Measurements from ENCODE around the gene KLHL22.

The KLHL22 gene

DNA sequence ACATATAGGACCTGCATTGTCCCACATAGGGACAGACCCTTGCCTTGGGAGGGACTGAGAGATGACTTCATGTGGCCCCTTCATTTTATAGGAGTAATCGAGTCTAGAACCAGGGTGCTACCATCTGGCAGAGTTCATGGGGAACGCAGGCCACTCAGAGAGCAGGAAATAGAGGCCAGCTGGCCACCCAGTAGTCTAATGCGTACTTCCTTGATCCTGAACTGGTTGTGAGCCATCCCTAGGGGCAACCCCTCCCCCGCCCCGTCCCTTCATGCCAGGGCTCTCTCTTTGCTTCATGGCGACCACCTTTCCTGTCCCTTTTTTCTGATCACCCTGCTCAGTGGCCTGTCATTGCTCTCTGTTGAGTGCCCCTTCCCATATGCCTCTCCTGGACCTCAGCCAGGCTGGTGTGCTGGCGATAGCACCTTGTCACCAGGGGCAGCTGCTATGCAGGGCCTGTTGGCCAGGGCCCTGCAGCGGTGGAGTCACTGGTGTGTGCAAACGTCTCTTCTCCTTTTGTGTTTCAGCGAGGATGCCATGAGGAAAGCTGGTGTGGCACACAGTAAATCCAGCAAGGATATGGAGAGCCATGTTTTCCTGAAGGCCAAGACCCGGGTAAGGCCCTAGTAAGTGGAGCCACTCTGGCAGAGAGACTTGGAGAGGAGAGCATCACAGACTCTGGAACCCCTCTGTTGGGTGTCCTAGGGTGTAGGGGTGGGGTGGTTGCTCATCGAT, 41.2 kb upstream of the KLHL22 start:
- Histone ChIP-seq H3F3A (ENCODE audit: insufficient read depth, low read length) (no peaks in the 10 kb centered on the region), H3K9me3 (replicated peaks; ENCODE audit: insufficient read depth, low read length) (no peaks in the 10 kb centered on the region), H4K20me1 (ENCODE audit: insufficient read depth, low read length) (peaks cover 15% of the 10 kb centered on the region), H3K9me2 (replicated peaks; ENCODE audit: insufficient read depth, low read length) (no peaks in the 10 kb centered on the region), H3K27ac (ENCODE audit: low read length) (no peak overlapping the region), H3K9ac (ENCODE audit: low read length) (no peak overlapping the region), H3K4me3 (ENCODE audit: low read length) (no peak overlapping the region), H3K27me3 (replicated peaks; ENCODE audit: insufficient read depth, low read length) (no peaks in the 10 kb centered on the region), H3K4me1 (ENCODE audit: low read length) (no peaks in the 10 kb centered on the region), H3K4me2 (ENCODE audit: low read depth, low read length) (no peak overlapping the region), H3K36me3 (replicated peaks; ENCODE audit: insufficient read depth, low read length) (peaks cover 4% of the 10 kb centered on the region; the same call in 1 of the 2 replicates), H2AFZ (ENCODE audit: low read length) (no peak overlapping the region), H3K79me2 (ENCODE audit: low read length) (peaks cover 76% of the 10 kb centered on the region)
- TF ChIP-seq EZH2phosphoT487 (IDR thresholded peaks at IDR 0.05; ENCODE audit: low read length) (no peak), EZH2 (optimal IDR thresholded peaks at IDR 0.05; ENCODE audit: low read depth, low read length) (no peak)
- TF ChIP-seq, protein P1, sequence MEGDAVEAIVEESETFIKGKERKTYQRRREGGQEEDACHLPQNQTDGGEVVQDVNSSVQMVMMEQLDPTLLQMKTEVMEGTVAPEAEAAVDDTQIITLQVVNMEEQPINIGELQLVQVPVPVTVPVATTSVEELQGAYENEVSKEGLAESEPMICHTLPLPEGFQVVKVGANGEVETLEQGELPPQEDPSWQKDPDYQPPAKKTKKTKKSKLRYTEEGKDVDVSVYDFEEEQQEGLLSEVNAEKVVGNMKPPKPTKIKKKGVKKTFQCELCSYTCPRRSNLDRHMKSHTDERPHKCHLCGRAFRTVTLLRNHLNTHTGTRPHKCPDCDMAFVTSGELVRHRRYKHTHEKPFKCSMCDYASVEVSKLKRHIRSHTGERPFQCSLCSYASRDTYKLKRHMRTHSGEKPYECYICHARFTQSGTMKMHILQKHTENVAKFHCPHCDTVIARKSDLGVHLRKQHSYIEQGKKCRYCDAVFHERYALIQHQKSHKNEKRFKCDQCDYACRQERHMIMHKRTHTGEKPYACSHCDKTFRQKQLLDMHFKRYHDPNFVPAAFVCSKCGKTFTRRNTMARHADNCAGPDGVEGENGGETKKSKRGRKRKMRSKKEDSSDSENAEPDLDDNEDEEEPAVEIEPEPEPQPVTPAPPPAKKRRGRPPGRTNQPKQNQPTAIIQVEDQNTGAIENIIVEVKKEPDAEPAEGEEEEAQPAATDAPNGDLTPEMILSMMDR (IDR thresholded peaks at IDR 0.05; ENCODE audit: low read length) = no peak
- no peak for DNase-seq

DNA sequence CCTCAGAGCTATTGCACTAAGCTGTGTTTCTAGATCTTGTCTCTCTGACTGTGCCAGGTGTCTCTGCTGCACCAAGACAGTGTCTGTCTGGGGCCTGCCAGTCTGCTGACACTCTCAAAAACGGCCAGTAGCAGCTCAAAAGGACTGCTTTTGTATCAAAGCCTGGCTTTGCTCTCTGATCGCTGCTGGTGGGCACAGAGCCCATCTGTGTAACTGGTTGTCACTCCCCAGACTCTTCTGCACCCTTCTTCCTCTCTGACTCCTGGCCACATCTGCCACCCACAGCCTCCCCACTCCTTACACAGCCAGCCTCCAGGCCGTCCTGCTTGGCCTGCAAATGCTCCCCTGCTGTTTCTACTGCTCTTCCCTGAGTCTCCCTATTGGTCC, 38.3 kb upstream of the KLHL22 start:
- Histone ChIP-seq H3K27ac (ENCODE audit: low read length) (no peak overlapping the region), H3K4me2 (ENCODE audit: low read depth, low read length) (no peak overlapping the region), H3F3A (ENCODE audit: insufficient read depth, low read length) (no peaks in the 10 kb centered on the region), H3K4me1 (ENCODE audit: low read length) (no peaks in the 10 kb centered on the region), H3K79me2 (ENCODE audit: low read length) (peaks cover 88% of the 10 kb centered on the region), H4K20me1 (ENCODE audit: insufficient read depth, low read length) (peaks cover 20% of the 10 kb centered on the region), H3K9me2 (replicated peaks; ENCODE audit: insufficient read depth, low read length) (no peaks in the 10 kb centered on the region), H3K36me3 (replicated peaks; ENCODE audit: insufficient read depth, low read length) (0 out of 2 replicates have a peak, but pooled peaks cover 4% of the 10 kb centered on the region), H2AFZ (ENCODE audit: low read length) (no peak overlapping the region), H3K27me3 (replicated peaks; ENCODE audit: insufficient read depth, low read length) (no peaks in the 10 kb centered on the region), H3K9ac (ENCODE audit: low read length) (no peak overlapping the region), H3K4me3 (ENCODE audit: low read length) (no peak overlapping the region), H3K9me3 (replicated peaks; ENCODE audit: insufficient read depth, low read length) (no peaks in the 10 kb centered on the region)
- no peak for DNase-seq
- TF ChIP-seq, protein P1 (IDR thresholded peaks at IDR 0.05; ENCODE audit: low read length) = no peak
- TF ChIP-seq EZH2phosphoT487 (IDR thresholded peaks at IDR 0.05; ENCODE audit: low read length) (no peak), EZH2 (optimal IDR thresholded peaks at IDR 0.05; ENCODE audit: low read depth, low read length) (no peak)

DNA sequence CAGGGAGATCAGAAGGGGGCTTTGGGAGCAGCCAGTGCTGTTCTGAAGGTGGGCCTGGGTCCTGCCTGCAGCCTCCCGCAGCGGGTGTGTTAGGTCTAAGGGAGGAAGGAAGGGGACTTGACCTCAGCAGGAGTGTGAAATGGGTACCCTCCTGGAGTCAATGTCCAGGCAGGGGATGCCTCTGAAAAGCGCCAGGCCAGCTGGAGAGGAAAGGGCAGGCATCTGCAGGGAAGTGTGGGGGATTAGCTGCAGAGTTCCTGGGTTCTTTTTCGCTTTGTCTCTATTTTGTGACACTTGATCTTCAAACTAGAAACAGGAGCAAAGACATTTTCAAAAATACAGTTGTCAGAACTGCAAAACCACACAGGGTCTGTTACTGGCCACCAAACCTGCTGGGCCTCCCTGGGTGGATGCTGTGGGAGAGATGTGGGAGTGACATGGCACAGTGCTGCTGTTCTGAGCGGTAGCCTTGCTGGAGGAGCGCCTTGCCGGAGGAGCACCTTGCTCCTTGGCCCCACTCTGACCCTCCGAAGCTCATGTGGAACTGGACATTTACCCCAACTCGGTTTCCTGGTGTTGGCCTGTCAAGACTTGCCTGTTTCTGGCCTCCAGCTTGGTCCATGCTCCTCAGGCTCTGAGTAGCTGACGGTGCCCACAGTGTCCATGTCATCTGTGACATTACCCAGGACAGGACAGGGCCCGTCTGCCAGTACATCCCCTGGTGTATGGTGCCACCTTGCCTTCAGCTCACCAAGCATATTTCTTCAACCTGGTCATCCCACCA, 37.7 kb upstream of the KLHL22 start:
- TF ChIP-seq EZH2phosphoT487 (IDR thresholded peaks at IDR 0.05; ENCODE audit: low read length) (no peak), EZH2 (optimal IDR thresholded peaks at IDR 0.05; ENCODE audit: low read depth, low read length) (no peak)
- TF ChIP-seq, protein P1 (IDR thresholded peaks at IDR 0.05; ENCODE audit: low read length) = no peak
- Histone ChIP-seq H4K20me1 (ENCODE audit: insufficient read depth, low read length) (peaks cover 23% of the 10 kb centered on the region), H3K9me2 (replicated peaks; ENCODE audit: insufficient read depth, low read length) (no peaks in the 10 kb centered on the region), H3K27me3 (replicated peaks; ENCODE audit: insufficient read depth, low read length) (no peaks in the 10 kb centered on the region), H3K9me3 (replicated peaks; ENCODE audit: insufficient read depth, low read length) (no peaks in the 10 kb centered on the region), H3K36me3 (replicated peaks; ENCODE audit: insufficient read depth, low read length) (0 out of 2 replicates have a peak, but pooled peaks cover 4% of the 10 kb centered on the region), H2AFZ (ENCODE audit: low read length) (no peak overlapping the region), H3K79me2 (ENCODE audit: low read length) (peaks cover 92% of the 10 kb centered on the region), H3K4me3 (ENCODE audit: low read length) (no peak overlapping the region), H3K4me1 (ENCODE audit: low read length) (no peaks in the 10 kb centered on the region), H3K9ac (ENCODE audit: low read length) (no peak overlapping the region), H3K27ac (ENCODE audit: low read length) (no peak overlapping the region), H3K4me2 (ENCODE audit: low read depth, low read length) (no peak overlapping the region), H3F3A (ENCODE audit: insufficient read depth, low read length) (no peaks in the 10 kb centered on the region)
- DNase-seq = no peak
